Endothelial cell (in vitro differentiated cells): ENCODE data around the gene APOD. TPM values are rescaled to one million over a fixed set of nuclear protein-coding genes. Genes with fewer than 3 reads are reported as not detected.

Experiments used
- DNase-seq: peaks from one replicate; pipeline ENCODE4 v3.0.0; 2021; ENCODE audit warnings: low spot score
- H3K27ac Mint-ChIP-seq: one replicate; pipeline ENCODE4 v1.8.0; 2021; ENCODE audit warnings: mixed read lengths, inconsistent platforms; ENCODE audit not compliant: unreplicated experiment
- H3K27me3 Mint-ChIP-seq: one replicate; pipeline ENCODE4 v1.8.0; 2021; ENCODE audit warnings: mild to moderate bottlenecking, moderate library complexity, mixed read lengths, inconsistent platforms; ENCODE audit not compliant: unreplicated experiment
- H3K36me3 Mint-ChIP-seq: one replicate; pipeline ENCODE4 v1.8.0; 2021; ENCODE audit warnings: mild to moderate bottlenecking, low read depth, mixed read lengths, inconsistent platforms; ENCODE audit not compliant: unreplicated experiment
- H3K4me1 Mint-ChIP-seq: one replicate; pipeline ENCODE4 v1.8.0; 2021; ENCODE audit warnings: mild to moderate bottlenecking, mixed read lengths, inconsistent platforms; ENCODE audit not compliant: unreplicated experiment
- H3K4me3 Mint-ChIP-seq: one replicate; pipeline ENCODE4 v1.8.0; 2021; ENCODE audit warnings: mild to moderate bottlenecking, mixed read lengths, inconsistent platforms; ENCODE audit not compliant: unreplicated experiment
- H3K9me3 Mint-ChIP-seq: one replicate; pipeline ENCODE4 v1.8.0; 2021; ENCODE audit warnings: mixed read lengths, inconsistent platforms; ENCODE audit not compliant: unreplicated experiment
- total RNA-seq: library from RNA; stranded (reverse); fragmentation: NEBNext Ultra II Directional; extraction: Animal tissue kit (Norgen Biotek cat#: 25700); gene quantifications from one replicate; pipeline ENCODE4 v1.2.1, GENCODE V29; 2021; ENCODE audit not compliant: unreplicated experiment
- TF ChIP-seq, protein P1 (sequence below): fragments of 200-600 bp; sonication (generic); IDR thresholded peaks from one replicate; pipeline ENCODE4 v1.5.0; 2021; ENCODE audit warnings: antibody characterized with exemption; ENCODE audit not compliant: unreplicated experiment

APOD gene
- total RNA-seq, 1 donor from 2014 or later = 5.0 TPM

GRCh38 chr3:195587824-195588223, 4.1 kb upstream of the APOD start:
- peaks cover 14% of the 10 kb centered on the region for H3K4me1 Mint-ChIP-seq
- H3K27me3 Mint-ChIP-seq = no peaks in the 10 kb centered on the region
- no peak for DNase-seq
- no peak overlapping the region for H3K4me3 Mint-ChIP-seq
- no peak overlapping the region for H3K27ac Mint-ChIP-seq
- TF ChIP-seq, protein P1, sequence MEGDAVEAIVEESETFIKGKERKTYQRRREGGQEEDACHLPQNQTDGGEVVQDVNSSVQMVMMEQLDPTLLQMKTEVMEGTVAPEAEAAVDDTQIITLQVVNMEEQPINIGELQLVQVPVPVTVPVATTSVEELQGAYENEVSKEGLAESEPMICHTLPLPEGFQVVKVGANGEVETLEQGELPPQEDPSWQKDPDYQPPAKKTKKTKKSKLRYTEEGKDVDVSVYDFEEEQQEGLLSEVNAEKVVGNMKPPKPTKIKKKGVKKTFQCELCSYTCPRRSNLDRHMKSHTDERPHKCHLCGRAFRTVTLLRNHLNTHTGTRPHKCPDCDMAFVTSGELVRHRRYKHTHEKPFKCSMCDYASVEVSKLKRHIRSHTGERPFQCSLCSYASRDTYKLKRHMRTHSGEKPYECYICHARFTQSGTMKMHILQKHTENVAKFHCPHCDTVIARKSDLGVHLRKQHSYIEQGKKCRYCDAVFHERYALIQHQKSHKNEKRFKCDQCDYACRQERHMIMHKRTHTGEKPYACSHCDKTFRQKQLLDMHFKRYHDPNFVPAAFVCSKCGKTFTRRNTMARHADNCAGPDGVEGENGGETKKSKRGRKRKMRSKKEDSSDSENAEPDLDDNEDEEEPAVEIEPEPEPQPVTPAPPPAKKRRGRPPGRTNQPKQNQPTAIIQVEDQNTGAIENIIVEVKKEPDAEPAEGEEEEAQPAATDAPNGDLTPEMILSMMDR = no peak
- no peaks in the 10 kb centered on the region for H3K36me3 Mint-ChIP-seq
- no peaks in the 10 kb centered on the region for H3K9me3 Mint-ChIP-seq

- H3K36me3 Mint-ChIP-seq = no peaks in the 10 kb centered on the region
- DNase-seq = no peak
- H3K4me1 Mint-ChIP-seq = peaks cover 14% of the 10 kb centered on the region
These were observed 3.7 kb upstream of the APOD start for GRCh38 chr3:195587406-195587805.

DNA sequence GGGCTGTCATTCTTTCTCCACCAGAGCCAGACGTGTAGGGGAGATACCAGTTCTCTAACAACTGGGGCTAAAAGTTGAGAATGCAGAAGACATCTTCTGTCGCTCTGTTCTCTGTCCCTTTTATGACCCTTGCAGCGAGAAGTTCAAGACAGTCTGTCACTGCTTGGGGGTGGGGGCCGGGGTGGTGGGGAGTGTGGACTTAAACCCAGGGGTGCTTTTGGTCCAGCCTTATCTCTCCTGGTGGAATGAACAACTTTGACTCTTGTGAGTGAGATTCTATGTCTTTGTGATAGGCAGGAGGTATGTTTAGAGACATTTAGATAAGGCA, 767 bp upstream of the APOD start:
- DNase-seq = no peak
- Mint-ChIP-seq H3K36me3 (no peaks in the 10 kb centered on the region), H3K4me1 (peaks cover 14% of the 10 kb centered on the region), H3K4me3 (no peak overlapping the region), H3K9me3 (no peaks in the 10 kb centered on the region), H3K27ac (no peak overlapping the region), H3K27me3 (no peaks in the 10 kb centered on the region)
- TF ChIP-seq, protein P1 = no peak

More at GRCh38 chr3:195587406-195587805, 3.7 kb upstream of the APOD start:
- no peaks in the 10 kb centered on the region for H3K27me3 Mint-ChIP-seq
- H3K27ac Mint-ChIP-seq = no peak overlapping the region
- H3K4me3 Mint-ChIP-seq = no peak overlapping the region
- no peaks in the 10 kb centered on the region for H3K9me3 Mint-ChIP-seq
- TF ChIP-seq, protein P1 = no peak

GRCh38 chr3:195582947-195583346, 793 bp downstream of the APOD start:
- no peak overlapping the region for H3K4me3 Mint-ChIP-seq
- no peak for DNase-seq
- TF ChIP-seq, protein P1 = no peak
- no peaks in the 10 kb centered on the region for H3K9me3 Mint-ChIP-seq
- H3K27ac Mint-ChIP-seq = no peak overlapping the region
- no peaks in the 10 kb centered on the region for H3K36me3 Mint-ChIP-seq
- H3K27me3 Mint-ChIP-seq = no peaks in the 10 kb centered on the region
- peaks cover 14% of the 10 kb centered on the region for H3K4me1 Mint-ChIP-seq

DNA sequence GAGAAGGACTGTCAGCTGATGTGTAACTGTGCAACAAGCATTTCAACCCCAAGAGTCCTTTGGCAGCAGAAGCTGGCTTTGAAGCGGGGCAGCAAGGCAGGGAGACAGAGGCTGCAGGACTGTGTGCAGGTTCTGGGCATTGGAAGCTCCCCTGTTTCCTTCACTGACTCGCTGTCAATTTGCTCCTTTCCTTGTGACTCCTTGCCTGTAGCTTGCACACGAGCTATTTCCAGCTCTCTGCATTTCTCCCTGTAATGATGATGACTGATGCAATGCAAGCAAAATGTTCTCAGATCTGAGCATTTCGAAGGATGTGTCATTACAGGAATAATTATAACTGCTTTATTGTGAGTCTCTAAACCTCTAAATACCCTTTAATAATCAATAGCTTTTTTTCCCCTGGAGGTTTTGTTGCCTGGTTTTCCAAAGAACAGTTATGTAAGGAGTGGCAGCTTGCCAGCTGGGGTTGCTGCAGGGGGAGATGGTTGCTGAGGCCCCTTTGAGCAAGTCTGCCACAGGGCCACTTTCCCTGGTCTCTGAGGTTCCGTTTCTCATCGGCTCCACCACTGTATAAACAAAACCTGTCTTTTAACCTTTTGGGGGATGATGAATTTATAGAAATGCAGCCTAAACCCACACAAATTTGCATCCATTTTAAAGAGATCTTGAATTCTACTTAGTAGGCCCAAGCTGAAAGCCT, 2.8 kb downstream of the APOD start:
- TF ChIP-seq, protein P1 = no peak
- peaks cover 14% of the 10 kb centered on the region for H3K4me1 Mint-ChIP-seq
- DNase-seq = no peak
- no peak overlapping the region for H3K27ac Mint-ChIP-seq
- no peak overlapping the region for H3K4me3 Mint-ChIP-seq
- no peaks in the 10 kb centered on the region for H3K36me3 Mint-ChIP-seq
- no peaks in the 10 kb centered on the region for H3K27me3 Mint-ChIP-seq
- no peaks in the 10 kb centered on the region for H3K9me3 Mint-ChIP-seq
